GM21825 (cell line): ENCODE measurements around the gene HPSE2.

Experiments used
- ATAC-seq: cut with Tn5 transposase; IDR thresholded peaks from one replicate; pipeline ENCODE4 v1.9.1; 2021; ENCODE audit warnings: mild to moderate bottlenecking, moderate library complexity; ENCODE audit not compliant: unreplicated experiment

The HPSE2 gene

GRCh38 chr10:98420786-98421185, 814.9 kb downstream of the HPSE2 start:
- no peak for ATAC-seq

GRCh38 chr10:98419469-98420261, 816.0 kb downstream of the HPSE2 start:
- no peak for ATAC-seq

GRCh38 chr10:98418665-98419468, 816.8 kb downstream of the HPSE2 start:
- ATAC-seq, result no peak

GRCh38 chr10:98417973-98418664, 817.5 kb downstream of the HPSE2 start:
- no peak for ATAC-seq

GRCh38 chr10:98417481-98417959, 818.1 kb downstream of the HPSE2 start:
- no peak for ATAC-seq

- no peak for ATAC-seq
Measured at GRCh38 chr10:98416606-98417388, 818.9 kb downstream of the HPSE2 start.

GRCh38 chr10:98415731-98416119, 819.9 kb downstream of the HPSE2 start:
- ATAC-seq, result no peak

- ATAC-seq, result peak; percentile 58
Measured at GRCh38 chr10:98414932-98415730, 820.5 kb downstream of the HPSE2 start, which contains the start of gene PYROXD2. Gene PYROXD2, minus strand, starts transcription at chr10:98415182. Its CDS starts 47 bp downstream, at chr10:98415135.

GRCh38 chr10:98414578-98414931, 821.1 kb downstream of the HPSE2 start:
- ATAC-seq, result no peak

GRCh38 chr10:98411768-98412167, 823.9 kb downstream of the HPSE2 start:
- ATAC-seq, result no peak

GRCh38 chr10:98411166-98411565, 824.5 kb downstream of the HPSE2 start:
- no peak for ATAC-seq

GRCh38 chr10:98410759-98411158, 824.9 kb downstream of the HPSE2 start:
- ATAC-seq, result no peak

- no peak for ATAC-seq
Measured at GRCh38 chr10:98410135-98410743, 825.4 kb downstream of the HPSE2 start.

GRCh38 chr10:98408799-98409198, 826.9 kb downstream of the HPSE2 start:
- ATAC-seq, result no peak

GRCh38 chr10:98407744-98408241, 827.9 kb downstream of the HPSE2 start:
- no peak for ATAC-seq
